Measurements from ENCODE around the gene JAZF1.
"Not testable (repeated sequence)": the region's sequence is repeated elsewhere in the genome, so short reads cannot be mapped to it uniquely, and the experiment has no call there.

The JAZF1 gene

DNA sequence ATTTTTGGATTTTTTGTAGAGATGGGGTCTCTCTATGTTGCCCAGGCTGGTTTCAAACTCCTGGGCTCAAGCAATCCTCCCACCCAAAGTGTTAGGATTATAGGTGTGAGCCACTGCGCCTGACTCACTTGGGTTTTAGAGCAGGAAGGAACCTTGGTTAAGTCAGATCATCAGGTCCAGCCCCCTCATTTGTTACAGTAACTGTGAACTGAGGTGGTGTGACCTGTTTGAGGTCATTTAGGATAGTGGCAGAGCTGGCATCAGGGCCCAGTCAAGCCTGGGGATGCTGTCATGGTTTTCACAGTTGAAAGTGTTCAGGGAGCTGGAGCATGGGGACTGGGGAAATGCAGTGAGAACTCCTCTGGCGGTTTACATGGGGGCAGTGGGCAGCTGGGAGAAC lies 281.0 kb downstream of the JAZF1 start:
- no peak overlapping the region for H3K27ac ChIP-seq
- TF ChIP-seq, protein P1, sequence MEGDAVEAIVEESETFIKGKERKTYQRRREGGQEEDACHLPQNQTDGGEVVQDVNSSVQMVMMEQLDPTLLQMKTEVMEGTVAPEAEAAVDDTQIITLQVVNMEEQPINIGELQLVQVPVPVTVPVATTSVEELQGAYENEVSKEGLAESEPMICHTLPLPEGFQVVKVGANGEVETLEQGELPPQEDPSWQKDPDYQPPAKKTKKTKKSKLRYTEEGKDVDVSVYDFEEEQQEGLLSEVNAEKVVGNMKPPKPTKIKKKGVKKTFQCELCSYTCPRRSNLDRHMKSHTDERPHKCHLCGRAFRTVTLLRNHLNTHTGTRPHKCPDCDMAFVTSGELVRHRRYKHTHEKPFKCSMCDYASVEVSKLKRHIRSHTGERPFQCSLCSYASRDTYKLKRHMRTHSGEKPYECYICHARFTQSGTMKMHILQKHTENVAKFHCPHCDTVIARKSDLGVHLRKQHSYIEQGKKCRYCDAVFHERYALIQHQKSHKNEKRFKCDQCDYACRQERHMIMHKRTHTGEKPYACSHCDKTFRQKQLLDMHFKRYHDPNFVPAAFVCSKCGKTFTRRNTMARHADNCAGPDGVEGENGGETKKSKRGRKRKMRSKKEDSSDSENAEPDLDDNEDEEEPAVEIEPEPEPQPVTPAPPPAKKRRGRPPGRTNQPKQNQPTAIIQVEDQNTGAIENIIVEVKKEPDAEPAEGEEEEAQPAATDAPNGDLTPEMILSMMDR (IDR thresholded peaks at IDR 0.05): no peak
- no peak for TF ChIP-seq ZFX (IDR thresholded peaks at IDR 0.05; ENCODE audit: borderline replicate concordance)

DNA sequence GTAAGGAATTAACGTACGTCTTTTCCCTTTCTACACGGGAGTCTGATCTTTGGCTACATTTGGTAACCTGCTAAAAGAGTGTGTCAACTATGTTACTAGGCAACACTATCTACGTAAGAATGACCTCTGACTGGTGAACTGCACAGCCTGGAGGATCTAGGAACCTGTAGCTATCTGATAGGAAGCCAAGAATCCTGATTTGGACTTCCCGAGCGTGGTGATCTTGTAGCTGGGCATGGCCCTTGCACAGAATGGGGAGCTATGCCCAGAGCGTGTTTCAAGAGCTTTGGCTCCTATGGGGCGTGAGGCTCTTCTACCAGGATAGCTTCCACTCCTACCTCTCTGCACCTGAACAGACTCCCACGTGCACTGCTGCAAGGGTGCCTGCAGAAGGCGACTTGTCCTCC lies 283.2 kb downstream of the JAZF1 start:
- no peak for TF ChIP-seq ZFX (IDR thresholded peaks at IDR 0.05; ENCODE audit: borderline replicate concordance)
- TF ChIP-seq, protein P1 (IDR thresholded peaks at IDR 0.05): no peak
- H3K27ac ChIP-seq: no peak overlapping the region

DNA sequence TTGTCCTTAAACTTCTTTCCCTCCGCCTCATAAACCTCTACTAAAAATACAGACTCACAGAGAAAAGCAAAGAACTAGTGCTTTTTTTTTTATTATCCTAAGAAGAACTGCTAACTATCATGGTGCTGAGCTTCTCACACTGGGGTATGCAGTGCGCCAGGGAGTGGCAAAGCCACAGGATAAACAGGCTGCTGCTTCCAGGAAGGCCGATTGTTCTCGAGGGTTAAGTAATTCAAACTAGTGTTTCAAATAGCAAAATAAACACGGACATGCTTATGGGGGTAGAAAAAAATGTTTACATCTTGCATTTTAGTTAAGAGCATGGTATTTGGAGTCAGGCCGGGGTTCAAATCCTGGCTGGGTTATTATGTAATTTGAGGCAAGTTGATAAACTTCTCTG lies 283.6 kb downstream of the JAZF1 start:
- no peak overlapping the region for H3K27ac ChIP-seq
- TF ChIP-seq, protein P1 (IDR thresholded peaks at IDR 0.05): no peak
- no peak for TF ChIP-seq ZFX (IDR thresholded peaks at IDR 0.05; ENCODE audit: borderline replicate concordance)

DNA sequence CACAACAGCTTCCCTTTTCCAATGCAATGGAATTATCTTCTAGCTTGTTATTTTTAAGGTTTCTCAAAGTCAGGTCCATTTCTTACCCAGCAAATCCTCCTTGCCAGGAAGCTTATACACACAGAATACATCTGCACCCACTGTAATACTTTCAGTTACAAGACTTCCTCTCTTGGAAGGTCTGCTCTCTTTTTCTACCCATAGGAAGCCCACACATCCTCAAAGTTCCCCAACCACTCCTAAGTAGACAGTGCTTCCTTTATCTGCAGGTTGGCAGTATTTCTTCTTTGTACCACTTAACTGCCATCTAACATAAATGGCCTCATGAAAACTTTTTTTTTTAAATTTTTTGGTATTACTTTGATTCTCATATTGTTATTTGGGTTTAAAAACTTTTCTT lies 285.0 kb downstream of the JAZF1 start:
- H3K27ac ChIP-seq: no peak overlapping the region
- TF ChIP-seq, protein P1 (IDR thresholded peaks at IDR 0.05): no peak
- TF ChIP-seq ZFX (IDR thresholded peaks at IDR 0.05; ENCODE audit: borderline replicate concordance): no peak

DNA sequence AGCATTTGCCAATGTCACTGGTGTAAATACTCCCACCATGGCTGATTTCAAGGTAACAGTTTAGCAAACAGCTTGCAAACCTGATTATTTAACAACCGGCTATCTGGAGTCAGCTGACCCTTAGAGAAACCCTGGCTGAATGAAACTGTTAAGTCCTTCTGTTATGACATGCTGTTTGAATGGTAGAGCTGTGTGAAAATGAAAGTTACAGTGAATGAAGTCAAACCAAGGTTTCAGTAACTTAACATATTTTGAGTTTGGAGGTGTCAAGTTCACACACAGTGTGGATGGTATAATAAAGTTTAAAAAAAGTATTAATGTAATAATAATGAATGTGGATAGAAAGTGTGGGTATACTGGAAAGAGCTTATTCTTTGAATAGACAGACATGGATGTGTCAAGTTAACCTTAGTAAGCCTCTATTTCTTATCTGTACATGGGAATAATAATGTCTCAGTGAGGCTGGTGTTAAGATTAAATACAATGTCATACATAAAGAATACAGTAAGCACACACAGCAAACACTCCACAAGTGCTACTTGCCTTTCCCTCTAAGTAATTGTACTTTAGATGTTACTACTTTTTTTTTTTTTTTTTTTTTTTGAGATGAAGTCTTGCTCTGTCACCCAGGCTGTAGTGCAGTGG lies 290.3 kb downstream of the JAZF1 start:
- H3K27ac ChIP-seq: no peak overlapping the region
- TF ChIP-seq ZFX (IDR thresholded peaks at IDR 0.05; ENCODE audit: borderline replicate concordance): no peak
- TF ChIP-seq, protein P1 (IDR thresholded peaks at IDR 0.05): no peak

DNA sequence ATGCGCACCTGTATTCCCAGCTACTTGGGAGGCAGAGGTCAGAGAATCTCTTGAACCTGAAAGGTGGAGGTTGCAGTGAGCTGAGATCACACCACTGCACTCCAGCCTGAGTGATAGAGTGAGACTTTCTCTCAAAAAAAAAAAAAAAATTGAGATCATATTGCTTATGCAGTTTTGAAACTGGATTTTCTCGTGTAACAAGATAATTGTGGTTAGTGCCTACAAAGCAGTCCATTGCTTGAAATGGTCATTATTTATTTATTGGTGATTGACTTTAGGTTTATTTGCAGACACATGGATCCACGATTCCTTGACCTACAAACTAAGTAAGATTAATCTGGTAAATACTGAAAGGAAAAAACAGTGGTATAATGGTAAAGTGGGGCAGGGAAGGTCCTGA lies 290.8 kb downstream of the JAZF1 start:
- TF ChIP-seq, protein P1 (IDR thresholded peaks at IDR 0.05): no peak
- no peak overlapping the region for H3K27ac ChIP-seq

DNA sequence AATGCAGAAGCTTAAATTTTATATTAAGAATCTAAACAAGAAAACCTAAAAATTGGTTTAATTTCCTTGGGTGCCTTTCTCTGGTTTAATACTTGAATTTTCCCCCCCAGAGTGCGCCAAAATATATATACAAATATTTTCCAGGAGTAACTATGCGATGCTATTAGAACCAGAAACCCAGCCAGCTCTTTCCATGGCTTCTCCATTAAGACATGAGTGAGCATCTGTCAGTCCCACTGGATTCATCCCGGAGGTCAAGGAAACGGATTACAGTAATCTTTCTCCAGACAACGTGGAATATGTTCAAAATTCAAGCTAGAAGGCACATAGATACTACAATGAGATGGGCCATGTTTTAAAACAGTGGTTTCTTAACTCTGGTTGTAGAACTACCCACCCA lies 291.9 kb downstream of the JAZF1 start:
- H3K27ac ChIP-seq: no peak overlapping the region
- TF ChIP-seq, protein P1 (IDR thresholded peaks at IDR 0.05): no peak
- TF ChIP-seq ZFX (IDR thresholded peaks at IDR 0.05; ENCODE audit: borderline replicate concordance): no peak

DNA sequence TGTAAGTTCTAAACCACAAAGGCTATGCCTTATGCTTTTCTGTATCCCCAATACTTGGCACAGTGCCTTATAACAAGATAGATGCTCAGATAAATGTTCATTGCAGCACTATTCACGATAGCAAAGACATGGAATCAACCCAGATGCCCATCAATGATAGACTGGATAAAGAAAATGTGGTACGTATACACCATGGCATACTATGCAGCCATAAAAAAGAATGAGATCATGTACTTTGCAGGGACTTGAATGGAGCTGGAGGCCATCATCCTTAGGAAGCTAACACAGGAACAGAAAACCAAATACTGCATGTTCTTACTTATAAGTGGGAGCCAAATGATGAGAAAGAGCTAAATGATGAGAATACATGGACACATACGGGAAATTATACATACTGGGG lies 293.9 kb downstream of the JAZF1 start:
- H3K27ac ChIP-seq: not testable (repeated sequence)

Measured in 22Rv1 (cell line).